SH-SY5Y (cell line): ENCODE data around the gene RNF4.

Experiments
- GATA2 ChIP-seq: IDR thresholded peaks from 2 replicates; pipeline ENCODE4 v1.6.1; 2011; ENCODE audit warnings: mild to moderate bottlenecking, low read depth, low read length
- GATA3 ChIP-seq: IDR thresholded peaks from 2 replicates; pipeline ENCODE4 v1.6.1; 2011; ENCODE audit warnings: low read depth, mild to moderate bottlenecking, low read length, moderate library complexity

- no peak for TF ChIP-seq GATA2
- TF ChIP-seq GATA3, result no peak
Observed at GRCh38 chr4:2489081-2489805, 20.3 kb downstream of the RNF4 start.
